ENCODE results near the gene BIN1.

The BIN1 gene

GRCh38 chr2:127074358-127074757 is 32.6 kb downstream of the BIN1 start:
- DNase-seq: no peak

- DNase-seq: no peak
Observed at GRCh38 chr2:127072970-127073369, 34.0 kb downstream of the BIN1 start.

GRCh38 chr2:127072396-127072795 is 34.6 kb downstream of the BIN1 start:
- no peak for DNase-seq

- no peak for DNase-seq
Observed at GRCh38 chr2:127071901-127072328, 35.0 kb downstream of the BIN1 start.

GRCh38 chr2:127070221-127070620 is 36.7 kb downstream of the BIN1 start:
- no peak for DNase-seq

GRCh38 chr2:127069536-127069935 is 37.4 kb downstream of the BIN1 start:
- no peak for DNase-seq

- DNase-seq: no peak
Observed at GRCh38 chr2:127069003-127069402, 38.0 kb downstream of the BIN1 start.

GRCh38 chr2:127068351-127068741 is 38.6 kb downstream of the BIN1 start:
- DNase-seq: no peak

- peak; percentile 23 to 24 for DNase-seq
Observed at GRCh38 chr2:127067620-127068350, 39.2 kb downstream of the BIN1 start.

- no peak for DNase-seq
Observed at GRCh38 chr2:127066942-127067341, 40.0 kb downstream of the BIN1 start.

GRCh38 chr2:127065940-127066318 is 41.0 kb downstream of the BIN1 start:
- DNase-seq: no peak

GRCh38 chr2:127065299-127065939 is 41.5 kb downstream of the BIN1 start:
- no peak for DNase-seq

GRCh38 chr2:127064642-127065250 is 42.2 kb downstream of the BIN1 start:
- no peak for DNase-seq

- no peak for DNase-seq
Observed at GRCh38 chr2:127063701-127064590, 43.0 kb downstream of the BIN1 start.

- DNase-seq: no peak
Observed at GRCh38 chr2:127061375-127062273, 45.3 kb downstream of the BIN1 start.

GRCh38 chr2:127060264-127060945 is 46.5 kb downstream of the BIN1 start:
- DNase-seq: no peak

GRCh38 chr2:127059559-127059958 is 47.4 kb downstream of the BIN1 start:
- DNase-seq: no peak

GRCh38 chr2:127058954-127059252 is 48.1 kb downstream of the BIN1 start:
- DNase-seq: no peak

GRCh38 chr2:127058246-127058953 is 48.6 kb downstream of the BIN1 start:
- no peak for DNase-seq

- DNase-seq: no peak
Observed at GRCh38 chr2:127057371-127058245, 49.3 kb downstream of the BIN1 start.

Measured in NCI-H1930 (cell line).